GM21529 (cell line): ENCODE measurements around the gene TMEM270.
"Not testable (repeated sequence)": the region's sequence is repeated elsewhere in the genome, so short reads cannot be mapped to it uniquely, and the experiment has no call there.

ENCODE experiments used
- ATAC-seq: cut with Tn5 transposase; IDR thresholded peaks from one replicate; pipeline ENCODE4 v1.9.1; 2021; ENCODE audit not compliant: unreplicated experiment

The TMEM270 gene

GRCh38 chr7:73860859-73861258 is at the start of gene TMEM270:
TMEM270 (plus strand) TSS chr7:73861159; CDS start chr7:73861195, 36 bp downstream.
- ATAC-seq: no peak

- peak; percentile 62 for ATAC-seq
These were observed 49.2 kb upstream of the TMEM270 start for GRCh38 chr7:73811760-73812168.

GRCh38 chr7:73812996-73813395 is 48.0 kb upstream of the TMEM270 start:
- no peak for ATAC-seq

- no peak for ATAC-seq
These were observed 45.5 kb upstream of the TMEM270 start for GRCh38 chr7:73815436-73815835.

GRCh38 chr7:73817121-73817520 is 43.8 kb upstream of the TMEM270 start:
- ATAC-seq: no peak

GRCh38 chr7:73820013-73820412 is 40.9 kb upstream of the TMEM270 start:
- no peak for ATAC-seq

- not testable (repeated sequence) for ATAC-seq
These were observed 39.2 kb upstream of the TMEM270 start for GRCh38 chr7:73821597-73822285.

GRCh38 chr7:73822319-73823173 is 38.4 kb upstream of the TMEM270 start:
- no peak for ATAC-seq

- no peak for ATAC-seq
These were observed 37.7 kb upstream of the TMEM270 start for GRCh38 chr7:73823257-73823656.

- ATAC-seq: no peak
These were observed 36.9 kb upstream of the TMEM270 start for GRCh38 chr7:73823873-73824592.

- ATAC-seq: no peak
These were observed 36.0 kb upstream of the TMEM270 start for GRCh38 chr7:73824986-73825385.

- ATAC-seq: no peak
These were observed 33.3 kb upstream of the TMEM270 start for GRCh38 chr7:73827567-73828106.

GRCh38 chr7:73828107-73828803 is 32.7 kb upstream of the TMEM270 start:
- no peak for ATAC-seq

GRCh38 chr7:73828972-73829371 is 32.0 kb upstream of the TMEM270 start:
- no peak for ATAC-seq

- no peak for ATAC-seq
These were observed 31.5 kb upstream of the TMEM270 start for GRCh38 chr7:73829505-73829904.

GRCh38 chr7:73829921-73830680 is 30.9 kb upstream of the TMEM270 start:
- ATAC-seq: no peak

- ATAC-seq: no peak
These were observed 30.0 kb upstream of the TMEM270 start, which contains the start of gene CLDN4 for GRCh38 chr7:73830681-73831583. CLDN4 (plus strand) TSS chr7:73830996; CDS start chr7:73831202, 206 bp downstream.

- ATAC-seq: no peak
These were observed 29.4 kb upstream of the TMEM270 start for GRCh38 chr7:73831584-73831833.
